Psoas muscle (tissue), 8 donors: ENCODE results near the gene THAP7. TPM values are rescaled to one million over a fixed set of nuclear protein-coding genes. Genes with fewer than 3 reads are reported as not detected.

Experiments used
- ATAC-seq, 4 donors: fragments of 200-7000 bp; cut with Tn5 transposase; one replicate each; pipeline ENCODE4 v1.9.1; 2020; ENCODE audit warnings: moderate library complexity in 3 of 4, mild to moderate bottlenecking in 2 of 4
- DNase-seq, 2 donors: peaks; one replicate each; pipeline ENCODE4 v3.0.0-alpha.2; 2020
- H3K27ac ChIP-seq: fragments of 200-600 bp; one replicate; pipeline ENCODE4 v1.8.0; 2022
- H3K27me3 ChIP-seq, 3 donors: fragments of 200-600 bp in 1 of 3; one replicate each; pipeline versions ENCODE4 v1.6.1 to v1.8.0; 2013 to 2022; ENCODE audit warnings: low read length in 2 of 3, mild to moderate bottlenecking in 2 of 3, moderate library complexity in 1 of 3; ENCODE audit not compliant: insufficient read depth in 3 of 3
- H3K36me3 ChIP-seq, 2 donors: fragments of 200-600 bp in 1 of 2; one replicate each; pipeline versions ENCODE4 v1.6.1 to v1.8.0; 2013 to 2022; ENCODE audit warnings: low read depth in 1 of 2, mild to moderate bottlenecking in 1 of 2, moderate library complexity in 1 of 2; ENCODE audit not compliant: insufficient read depth in 1 of 2
- H3K4me1 ChIP-seq: fragments of 200-600 bp; one replicate; pipeline ENCODE4 v1.8.0; 2022
- H3K4me3 ChIP-seq: fragments of 200-600 bp; one replicate; pipeline ENCODE4 v1.8.0; 2022; ENCODE audit warnings: mild to moderate bottlenecking
- H3K9me3 ChIP-seq: fragments of 200-600 bp; one replicate; pipeline ENCODE4 v1.8.0; 2022
- CTCF ChIP-seq: fragments of 200-600 bp; IDR thresholded peaks from one replicate; pipeline ENCODE4 v1.8.0; 2022; ENCODE audit warnings: antibody characterized with exemption
- WGBS, 3 donors: extraction: QIAGEN DNeasy Blood & Tissue Kit; methylation state at CpG; one replicate each; pipeline versions ENCODE4 v1.1.6 to v1.1.7; 2013; 5-methylcytosine and 5-hydroxymethylcytosine counted together
- intact Hi-C, 2 donors: fragments of 100-400 bp; cut with DNase I; formaldehyde crosslinking; loops; one replicate each; pipeline versions ENCODE4 v1.11.0 to v1.14.2; 2022
- polyA plus RNA-seq, 3 donors: library from polyadenylated mRNA; stranded (reverse); fragments of 200-250 nt; gene quantifications; one replicate each; pipeline ENCODE4 v1.2.3, GENCODE V29; 2013
- total RNA-seq, 4 donors: library from RNA; stranded (reverse); fragmentation: NEBNext Ultra II Directional in 2 of 4; extraction: Animal tissue kit (Norgen Biotek cat#: 25700) in 2 of 4; gene quantifications; one replicate each; pipeline versions ENCODE4 v1.2.1 to v1.2.4, GENCODE V29; 2021 to 2023
- donor health status: healthy with polysubstance abuse.
- donor health status: DM: no; HTN: no; CAD: no; lungs with moderate emphysema.
- donor health status: Bipolar disorder and iron deficiency.
- donor health status: healthy.
- donor health status: DM: yes; HTN: yes; CAD: no.
- donor health status: DM: no; HTN: no; CAD: no.
- donor health status: DM: no; HTN: no; CAD: no.
- donor health status: DM: yes; HTN: yes; CAD: no.

The THAP7 gene
- total and polyA plus RNA-seq, 7 donors = 25.2 to 67.5 (median 39.2) TPM

- no peak for TF ChIP-seq CTCF
- H3K27ac ChIP-seq = no peak overlapping the region
- H3K4me1 ChIP-seq = peaks cover 13% of the 10 kb centered on the region
- 83 to 88% (median 87%) methylated on average over 10 of the region's 10 CpGs for WGBS, 3 donors
- peaks cover 5 to 45% of the 10 kb centered on the region in 2 donors for H3K36me3 ChIP-seq
- H3K9me3 ChIP-seq = no peaks in the 10 kb centered on the region
- ATAC-seq (no peak), DNase-seq (no peak)
- H3K4me3 ChIP-seq = no peak overlapping the region
- intact Hi-C loops = loop anchor here in 1 of 2 donors (5.0 kb wide), 1 partner anchor 34 kb away; the partner anchor contains the start of gene CRKL
- H3K27me3 ChIP-seq = no peaks in the 10 kb centered on the region
These were observed 50.6 kb downstream of the THAP7 start for GRCh38 chr22:20951151-20951931.

DNA sequence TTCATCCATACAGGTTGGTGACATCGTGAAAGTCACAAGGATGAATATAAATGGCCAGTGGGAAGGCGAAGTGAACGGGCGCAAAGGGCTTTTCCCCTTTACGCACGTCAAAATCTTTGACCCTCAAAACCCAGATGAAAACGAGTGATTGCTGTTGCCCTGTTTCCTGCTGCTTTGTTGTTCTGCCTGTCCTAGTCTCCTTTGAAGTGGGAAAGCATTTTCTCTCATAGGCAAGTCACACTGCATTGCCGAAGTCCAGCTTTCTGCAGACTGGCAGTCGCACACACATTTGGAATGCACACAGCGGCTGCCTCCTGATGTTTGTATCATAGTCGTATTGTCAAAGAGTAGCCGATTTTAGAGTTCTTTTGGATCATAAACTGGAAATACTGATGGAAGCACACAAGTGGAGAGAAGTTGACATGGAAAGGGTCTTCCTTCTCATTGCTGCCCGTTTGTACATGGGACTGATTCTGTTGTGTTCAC lies 52.2 kb downstream of the THAP7 start:
- no peaks in the 10 kb centered on the region for H3K27me3 ChIP-seq
- H3K4me1 ChIP-seq = peaks cover 27% of the 10 kb centered on the region
- H3K27ac ChIP-seq = no peak overlapping the region
- no peaks in the 10 kb centered on the region for H3K9me3 ChIP-seq
- no peak for ATAC-seq
- H3K36me3 ChIP-seq = peaks cover 5 to 42% of the 10 kb centered on the region in 2 donors
- 81 to 88% (median 85%) methylated on average over 13 of the region's 13 CpGs for WGBS, 3 donors
- no peak for DNase-seq
- TF ChIP-seq CTCF = no peak
- no peak overlapping the region for H3K4me3 ChIP-seq
- intact Hi-C loops = loop anchor here (5.0 to 10.0 kb wide), 2 partner anchors 32 to 85 kb away; partner anchors contain the start of gene CRKL (in 1 of the 2)

Other genes starting within 250 kb of the THAP7 start
- not detected for gene SERPIND1, start 228.0 kb downstream of the THAP7 start, total RNA-seq
- gene SERPIND1, start 228.0 kb downstream of the THAP7 start, polyA plus RNA-seq = under 1 TPM; 0.03 to 0.12 (median 0.07) TPM
- gene PI4KA, start 143.3 kb downstream of the THAP7 start, total RNA-seq = 10 to 100 TPM; 38.2 to 52.6 (median 43.1) TPM
- gene PI4KA, start 143.3 kb downstream of the THAP7 start, polyA plus RNA-seq = 10 to 100 TPM; 22.7 to 41.0 (median 37.8) TPM
- 10 to 100 TPM; 23.0 to 46.3 (median 26.2) TPM for gene SNAP29, start 143.1 kb downstream of the THAP7 start, total RNA-seq
- 10 to 100 TPM; 19.1 to 37.7 (median 28.1) TPM for gene SNAP29, start 143.1 kb downstream of the THAP7 start, polyA plus RNA-seq
- 10 to 100 TPM; 66.0 to 81.0 (median 73.4) TPM for gene CRKL, start 84.7 kb downstream of the THAP7 start, total RNA-seq
- 10 to 100 TPM; 29.7 to 94.7 (median 49.8) TPM for gene CRKL, start 84.7 kb downstream of the THAP7 start, polyA plus RNA-seq
- gene AIFM3, start 34.9 kb downstream of the THAP7 start, total RNA-seq = under 1 TPM; 0.25 to 0.74 (median 0.49) TPM
- under 1 TPM; 0.30 to 0.77 (median 0.53) TPM for gene AIFM3, start 34.9 kb downstream of the THAP7 start, polyA plus RNA-seq
- gene LZTR1, start 19.8 kb downstream of the THAP7 start, total RNA-seq = 10 to 100 TPM; 23.4 to 37.1 (median 29.8) TPM
- 10 to 100 TPM; 17.1 to 30.8 (median 22.5) TPM for gene LZTR1, start 19.8 kb downstream of the THAP7 start, polyA plus RNA-seq
- 10 to 100 TPM; 23.7 to 47.7 (median 36.1) TPM for gene P2RX6, start 13.0 kb upstream of the THAP7 start, total RNA-seq
- 10 to 100 TPM; 11.3 to 40.4 (median 26.2) TPM for gene P2RX6, start 13.0 kb upstream of the THAP7 start, polyA plus RNA-seq
- gene SLC7A4, start 30.4 kb upstream of the THAP7 start, total RNA-seq = under 1 TPM in 1 of 4 donors, not detected in 3; 0.08 TPM
- under 1 TPM in 2 of 3 donors, not detected in 1; 0.10 to 0.87 TPM for gene SLC7A4, start 30.4 kb upstream of the THAP7 start, polyA plus RNA-seq
- under 1 TPM in 2 of 4 donors, not detected in 2; 0.22 to 0.30 TPM for gene LRRC74B, start 43.8 kb upstream of the THAP7 start, total RNA-seq
- gene LRRC74B, start 43.8 kb upstream of the THAP7 start, polyA plus RNA-seq = under 1 TPM in 1 of 3 donors, not detected in 2; 0.51 TPM